ENCODE results near the gene CRELD2. TPM values are rescaled to one million over a fixed set of nuclear protein-coding genes. Genes with fewer than 3 reads are reported as not detected.

The CRELD2 gene
- polyA plus RNA-seq, 3 donors, result 20.3 to 33.2 (median 27.6) TPM

GRCh38 chr22:49887702-49888101 is 30.7 kb upstream of the CRELD2 start:
- Histone ChIP-seq H3K9ac (ENCODE audit: insufficient read depth, low read length, poor library complexity, severe bottlenecking) (no peak overlapping the region), H3K36me3 (replicated peaks in 1 of 2; ENCODE audit: control insufficient read depth in 1 of 2, insufficient read depth in 2 of 2, low read length in 2 of 2) (peaks cover 37 to 96% of the 10 kb centered on the region in 2 donors), H3K9me3 (replicated peaks in 1 of 2; ENCODE audit: control insufficient read depth in 1 of 2, insufficient read depth in 1 of 2, low read length in 2 of 2) (peaks cover 28 to 64% of the 10 kb centered on the region in 2 donors), H3K79me2 (ENCODE audit: insufficient read depth, low read length) (peaks cover 48% of the 10 kb centered on the region), H3K27me3 (ENCODE audit: control insufficient read depth in 2 of 2, insufficient read depth in 2 of 2, low read length in 2 of 2) (no peaks in the 10 kb centered on the region), H3K4me2 (replicated peaks; ENCODE audit: extremely low read depth, low read length, poor library complexity, severe bottlenecking) (no peak overlapping the region), H2AFZ (ENCODE audit: insufficient read depth, low read depth, low read length, poor library complexity, severe bottlenecking) (no peak overlapping the region), H4K20me1 (ENCODE audit: insufficient read depth, low read length) (peaks cover 7% of the 10 kb centered on the region), H3K4me1 (ENCODE audit: control insufficient read depth in 1 of 2, insufficient read depth in 2 of 2, low read length in 2 of 2) (no peaks in the 10 kb centered on the region), H3K27ac (ENCODE audit: low read depth in 1 of 2, low read length in 2 of 2) (no peak overlapping the region), H3K4me3 (replicated peaks in 1 of 3; ENCODE audit: low read depth in 2 of 3, low read length in 3 of 3) (no peak overlapping the region)
- H3K4me1 Mint-ChIP-seq, result no peaks in the 10 kb centered on the region
- WGBS (ENCODE audit: insufficient coverage), result 99% methylated on average over 7 of the region's 9 CpGs
- no peak overlapping the region for H3K27ac Mint-ChIP-seq
- no peak for TF ChIP-seq CTCF (IDR thresholded peaks at IDR 0.05)
- no peaks in the 10 kb centered on the region for H3K27me3 Mint-ChIP-seq (ENCODE audit: low read depth in 3 of 3)
- H3K36me3 Mint-ChIP-seq, result peaks cover 78 to 96% of the 10 kb centered on the region in 2 donors
- H3K9me3 Mint-ChIP-seq, result peaks cover 31 to 62% (median 49%) of the 10 kb centered on the region in 7 donors
- H3K4me3 Mint-ChIP-seq, result no peak overlapping the region
- DNase-seq, result no peak
- intact Hi-C loops (cut with micrococcal nuclease), result no loop called here

- no peaks in the 10 kb centered on the region for H3K4me1 ChIP-seq (ENCODE audit: control insufficient read depth in 1 of 2, insufficient read depth in 2 of 2, low read length in 2 of 2)
- H3K79me2 ChIP-seq (ENCODE audit: insufficient read depth, low read length), result peaks cover 34% of the 10 kb centered on the region
- no peak overlapping the region for H3K9ac ChIP-seq (ENCODE audit: insufficient read depth, low read length, poor library complexity, severe bottlenecking)
- peaks cover 28 to 59% of the 10 kb centered on the region in 2 donors for H3K9me3 ChIP-seq (replicated peaks in 1 of 2; ENCODE audit: control insufficient read depth in 1 of 2, insufficient read depth in 1 of 2, low read length in 2 of 2)
- H3K4me1 Mint-ChIP-seq, result no peaks in the 10 kb centered on the region
- H3K27me3 ChIP-seq (ENCODE audit: control insufficient read depth in 2 of 2, insufficient read depth in 2 of 2, low read length in 2 of 2), result no peaks in the 10 kb centered on the region
- no peak for TF ChIP-seq CTCF (IDR thresholded peaks at IDR 0.05)
- H3K9me3 Mint-ChIP-seq, result peaks cover 34 to 61% (median 47%) of the 10 kb centered on the region in 7 donors
- H2AFZ ChIP-seq (ENCODE audit: insufficient read depth, low read depth, low read length, poor library complexity, severe bottlenecking), result no peak overlapping the region
- no peak overlapping the region for H3K4me2 ChIP-seq (replicated peaks; ENCODE audit: extremely low read depth, low read length, poor library complexity, severe bottlenecking)
- no peak for DNase-seq
- peaks cover 6% of the 10 kb centered on the region for H4K20me1 ChIP-seq (ENCODE audit: insufficient read depth, low read length)
- peaks cover 29 to 87% of the 10 kb centered on the region in 2 donors for H3K36me3 ChIP-seq (replicated peaks in 1 of 2; ENCODE audit: control insufficient read depth in 1 of 2, insufficient read depth in 2 of 2, low read length in 2 of 2)
- intact Hi-C loops (cut with micrococcal nuclease), result no loop called here
- H3K4me3 Mint-ChIP-seq, result no peak overlapping the region
- H3K27ac ChIP-seq (ENCODE audit: low read depth in 1 of 2, low read length in 2 of 2), result no peak overlapping the region
- no peaks in the 10 kb centered on the region for H3K27me3 Mint-ChIP-seq (ENCODE audit: low read depth in 3 of 3)
- H3K36me3 Mint-ChIP-seq, result peaks cover 74 to 92% of the 10 kb centered on the region in 2 donors
- WGBS (ENCODE audit: insufficient coverage), result 98% methylated on average over 5 of the region's 5 CpGs
- no peak overlapping the region for H3K27ac Mint-ChIP-seq
- no peak overlapping the region for H3K4me3 ChIP-seq (replicated peaks in 1 of 3; ENCODE audit: low read depth in 2 of 3, low read length in 3 of 3)
Measured at GRCh38 chr22:49889071-49889470, 29.4 kb upstream of the CRELD2 start.

Measured in CD14-positive monocyte (primary cell).